ENCODE data around the gene LRRC75A.

DNA sequence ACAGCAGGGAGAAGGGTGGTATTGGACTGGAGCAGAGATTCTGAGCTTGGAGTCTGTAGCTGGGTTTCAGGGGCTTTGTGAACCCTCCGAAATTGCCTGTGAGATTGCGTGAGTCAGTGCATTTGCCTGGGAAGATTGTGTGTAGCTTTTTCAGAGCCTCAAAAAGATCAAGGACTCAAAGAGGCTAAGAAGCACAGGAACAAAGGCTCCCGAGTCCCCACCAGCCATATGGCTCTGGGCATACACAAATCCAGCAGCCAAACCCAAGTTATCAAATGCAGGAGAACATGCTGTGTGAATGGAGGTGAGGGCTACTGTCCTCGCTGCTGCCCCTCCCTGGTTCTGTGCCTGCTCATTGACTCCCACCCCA lies 3.0 kb downstream of the LRRC75A start:
- no peak for TF ChIP-seq CTCF (IDR thresholded peaks at IDR 0.05)
- no peak for TF ChIP-seq POLR2AphosphoS5 (IDR thresholded peaks at IDR 0.05)
